A549 (cell line): ENCODE data around the gene RFX1. TPM values are rescaled to one million over a fixed set of nuclear protein-coding genes. Genes with fewer than 3 reads are reported as not detected.

Source experiments
- ATAC-seq, 2 experiments: fragments of 200-7000 bp in 1 of 2; fragments of >200 bp in 1 of 2; cut with Nextera tagmentation in 1 of 2; cut with Tn5 transposase in 1 of 2; 3 replicates each; pipeline versions ENCODE4 v1.8.0 to v1.9.1; 2018 to 2020; ENCODE audit warnings: mild to moderate bottlenecking in 1 of 2, moderate library complexity in 1 of 2
- CTCF ChIA-PET: fragments of 300-600 bp; sonication (Branson Sonifier 250); formaldehyde crosslinking; extraction: SDS; loops from one replicate; lab custom pipeline; 2021; ENCODE audit warnings: antibody characterized with exemption, inconsistent platforms; lab: Yijun Ruan, JAX
- POLR2A ChIA-PET: fragments of 350-600 bp; formaldehyde crosslinking; extraction: SDS; loops from one replicate; lab custom pipeline; 2021; ENCODE audit warnings: antibody characterized with exemption, inconsistent platforms; lab: Yijun Ruan, JAX
- DNase-seq, 2 experiments: peaks; one replicate each; pipeline versions ENCODE4 v3.0.0 to v3.0.0-alpha.2; 2011 to 2016; ENCODE audit warnings: low read depth in 1 of 2, low spot score in 1 of 2
- FAIRE-seq: peaks from 2 replicates; lab custom pipeline; 2011; peaks lifted over from hg19 to GRCh38; lab: Jason Lieb, UNC
- H3K27ac ChIP-seq, 2 experiments: fragments of >200 bp; sonication (Bioruptor Twin); formaldehyde crosslinking; 3 replicates each; pipeline ENCODE4 v1.5.1; 2016 to 2017
- H3K4me1 ChIP-seq: fragments of >200 bp; sonication (Bioruptor Twin); formaldehyde crosslinking; 3 replicates; pipeline ENCODE4 v1.6.1; 2016
- H3K4me2 ChIP-seq: fragments of >200 bp; sonication (Bioruptor Twin); formaldehyde crosslinking; 3 replicates; pipeline ENCODE4 v1.6.1; 2016
- H3K4me3 ChIP-seq: fragments of >200 bp; sonication (Bioruptor Twin); formaldehyde crosslinking; 3 replicates; pipeline ENCODE4 v1.5.1; 2016
- H3K9me3 ChIP-seq: fragments of >200 bp; sonication (Bioruptor Twin); formaldehyde crosslinking; 3 replicates; pipeline ENCODE4 v1.6.1; 2016
- ATOH8 ChIP-seq: fragments of 250-450 bp; sonication (Bioruptor Pico); IDR thresholded peaks from 2 replicates; pipeline ENCODE4 v1.5.0; 2020; ENCODE audit warnings: low read depth, mild to moderate bottlenecking, moderate library complexity
- BCL3 ChIP-seq: fragments of >200 bp; sonication (Bioruptor Twin); formaldehyde crosslinking; IDR thresholded peaks from 3 replicates; pipeline ENCODE4 v1.6.1; 2016
- CBX2 ChIP-seq: fragments of 200-600 bp; sonication (generic); IDR thresholded peaks from 2 replicates; pipeline ENCODE4 v1.6.1; 2016; ENCODE audit warnings: low read depth, mild to moderate bottlenecking, borderline replicate concordance
- CBX8 ChIP-seq: fragments of 200-600 bp; sonication (generic); IDR thresholded peaks from 2 replicates; pipeline ENCODE4 v1.6.1; 2016
- EHF ChIP-seq: fragments of 250-450 bp; sonication (Bioruptor Pico); IDR thresholded peaks from 2 replicates; pipeline ENCODE4 v1.5.0; 2020; ENCODE audit warnings: mild to moderate bottlenecking
- FOSB ChIP-seq: fragments of 250-450 bp; sonication (Bioruptor Pico); IDR thresholded peaks from 2 replicates; pipeline ENCODE4 v1.5.0; 2020; ENCODE audit warnings: mild to moderate bottlenecking, moderate library complexity
- FOSL2 ChIP-seq, 2 experiments: fragments of 450-650 bp in 1 of 2; fragments of >200 bp in 1 of 2; sonication (Bioruptor Twin) in 1 of 2; formaldehyde crosslinking; IDR thresholded peaks; 2 replicates each; pipeline versions ENCODE4 v1.5.0 to v1.6.1; 2016 to 2020; ENCODE audit warnings: mild to moderate bottlenecking in 1 of 2, moderate library complexity in 1 of 2
- GATA3 ChIP-seq: IDR thresholded peaks from 2 replicates; pipeline ENCODE4 v1.6.1; 2012; ENCODE audit warnings: borderline replicate concordance
- HDAC2 ChIP-seq: fragments of 200-600 bp; sonication (generic); IDR thresholded peaks from 2 replicates; pipeline ENCODE4 v1.6.1; 2016
- HEYL ChIP-seq: fragments of 250-450 bp; sonication (Bioruptor Pico); IDR thresholded peaks from 2 replicates; pipeline ENCODE4 v1.8.0; 2021; ENCODE audit warnings: mild to moderate bottlenecking, moderate library complexity
- HOXB13 ChIP-seq: fragments of 250-450 bp; sonication (Bioruptor Pico); IDR thresholded peaks from 2 replicates; pipeline ENCODE4 v1.5.0; 2020; ENCODE audit warnings: low read depth, mild to moderate bottlenecking, moderate library complexity
- HOXB5 ChIP-seq: fragments of 250-450 bp; sonication (Bioruptor Pico); IDR thresholded peaks from 2 replicates; pipeline ENCODE4 v1.5.0; 2020; ENCODE audit warnings: mild to moderate bottlenecking, moderate library complexity
- MAX ChIP-seq: IDR thresholded peaks from 2 replicates; pipeline ENCODE4 v1.6.1; 2012
- MAZ ChIP-seq: fragments of 150-350 bp; IDR thresholded peaks from 2 replicates; pipeline ENCODE4 v1.6.1; 2014; ENCODE audit warnings: antibody characterized with exemption, low read depth, low read length, borderline replicate concordance
- RAD21 ChIP-seq, 2 experiments: fragments of >200 bp in 1 of 2; sonication (Bioruptor Twin) in 1 of 2; formaldehyde crosslinking in 1 of 2; IDR thresholded peaks in 1 of 2; conservative IDR thresholded peaks in 1 of 2; 2 replicates in 1 of 2; 3 replicates in 1 of 2; pipeline ENCODE4 v1.6.1; 2012 to 2018; ENCODE audit warnings: inconsistent platforms in 1 of 2
- RFX5 ChIP-seq: fragments of 450-650 bp; IDR thresholded peaks from 2 replicates; pipeline ENCODE4 v1.7.1; 2014; ENCODE audit warnings: antibody characterized with exemption, mild to moderate bottlenecking, moderate library complexity
- TFCP2L1 ChIP-seq: fragments of 250-450 bp; sonication (Bioruptor Pico); IDR thresholded peaks from 2 replicates; pipeline ENCODE4 v1.5.0; 2021; ENCODE audit warnings: mild to moderate bottlenecking
- WGBS: methylation state at CpG from one replicate; pipeline ENCODE4 v1.1.6; 2017; ENCODE audit errors: missing lambda C conversion rate; 5-methylcytosine and 5-hydroxymethylcytosine counted together
- polyA plus RNA-seq, 4 experiments: library from polyadenylated mRNA; depleted of rRNA in 3 of 4; stranded (reverse); fragments of >200 nt; fragmentation: RNase III in 1 of 4; extraction: RNeasy Plus Mini Kit Qiagen cat#74134 plus additional on column Dnase treatment in 1 of 4; gene quantifications; 2 replicates in 3 of 4; 3 replicates in 1 of 4; pipeline ENCODE4 v1.2.3, GENCODE V29; 2011 to 2017
- TF ChIP-seq, protein P1 (sequence below): IDR thresholded peaks from 2 replicates; pipeline ENCODE4 v1.6.1; 2012; ENCODE audit warnings: low read depth, borderline replicate concordance
- TF ChIP-seq, protein P2 (sequence below): IDR thresholded peaks from 2 replicates; pipeline ENCODE4 v1.6.1; 2012

RFX1 gene
- polyA plus RNA-seq, 2 of the 4 experiments (the other 2 are of a cell fraction), result 0.57 to 5.4 TPM

- TF ChIP-seq MAZ, result no peak
- no peak for TF ChIP-seq CBX8
- TF ChIP-seq HEYL (CRISPR knock-in tag), result no peak
- no peak for TF ChIP-seq FOSB (CRISPR knock-in tag)
Measured at GRCh38 chr19:13938301-13939064, 67.6 kb downstream of the RFX1 start, which contains the start of gene PODNL1 (continued).

DNA sequence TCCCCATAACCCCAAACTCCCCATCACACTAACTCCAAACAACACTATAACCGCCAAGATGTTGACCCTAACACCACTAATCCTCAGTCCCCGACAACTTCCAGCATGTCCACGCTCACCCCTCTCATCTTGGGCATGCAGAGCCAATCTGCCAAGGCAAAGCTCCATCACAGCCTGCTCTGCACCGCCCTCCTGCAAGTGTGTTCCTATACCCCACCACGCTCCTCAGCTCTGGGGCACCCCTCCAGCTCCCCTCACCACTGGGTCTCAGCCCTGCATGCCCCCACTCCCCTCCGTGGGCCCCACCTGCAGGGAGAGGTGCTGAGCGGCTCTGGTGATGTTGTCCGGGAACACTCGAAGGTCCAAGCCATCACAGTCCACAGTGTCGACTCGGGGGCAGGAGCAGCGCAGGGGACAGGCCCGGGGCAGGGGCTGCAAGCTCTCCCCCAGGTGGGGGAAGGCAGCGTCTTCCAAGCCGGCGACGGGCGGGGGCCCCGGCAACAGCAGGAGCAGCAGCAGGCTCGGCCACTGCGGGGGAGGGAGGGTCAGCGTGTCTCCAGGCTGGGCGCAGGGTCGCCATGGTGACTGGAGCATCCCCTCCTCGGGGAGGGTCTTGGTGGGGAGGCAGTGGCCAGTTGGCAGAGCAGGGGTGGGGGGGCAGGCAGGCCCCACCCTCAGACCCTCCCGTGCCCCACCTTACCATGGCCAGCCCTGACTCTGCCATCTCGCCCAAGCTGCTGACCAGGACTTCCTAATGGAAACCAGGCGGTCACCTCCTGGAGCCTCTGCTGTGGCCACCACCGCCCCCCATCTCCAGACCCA, 68.4 kb downstream of the RFX1 start:
- FAIRE-seq (no peak), DNase-seq (no peak), ATAC-seq (peak; percentile 43 to 60; a peak in 4 of 6 replicates)
- Histone ChIP-seq H3K4me2 (peak overlapping the region; percentile 48), H3K9me3 (no peaks in the 10 kb centered on the region), H3K27ac (peak overlapping the region in 1 of 2 experiments; percentile 66; a peak in 3 of 6 replicates), H3K4me1 (peaks cover 8% of the 10 kb centered on the region; the same call in 1 of the 3 replicates), H3K4me3 (no peak overlapping the region)
- TF ChIP-seq EHF (no peak), ATOH8 (CRISPR knock-in tag) (no peak), HDAC2 (no peak), GATA3 (no peak), HOXB13 (CRISPR knock-in tag) (no peak), HOXB5 (CRISPR knock-in tag) (no peak), MAX (no peak), RFX5 (no peak), CBX2 (no peak)
- ChIA-PET POLR2A (interaction anchor here (0.6 kb wide), 1 partner anchor 144 kb away, joined by 8 read pairs; no protein-coding TSS in a partner anchor), CTCF (no interaction called here)
- WGBS, result 44% methylated on average over 7 of the region's 29 CpGs

GRCh38 chr19:13935765-13936510, 70.2 kb downstream of the RFX1 start:
- Histone ChIP-seq H3K4me3 (no peak overlapping the region), H3K9me3 (no peaks in the 10 kb centered on the region), H3K4me1 (peaks cover 8% of the 10 kb centered on the region; the same call in 1 of the 3 replicates), H3K4me2 (no peak overlapping the region), H3K27ac (no peak overlapping the region)
- ATAC-seq (no peak; a peak in 1 of 6 replicates), DNase-seq (no peak), FAIRE-seq (no peak)
- 94% methylated on average over 13 of the region's 22 CpGs for WGBS
- POLR2A ChIA-PET, result no interaction called here
- no peak for TF ChIP-seq BCL3
- TF ChIP-seq, protein P1, sequence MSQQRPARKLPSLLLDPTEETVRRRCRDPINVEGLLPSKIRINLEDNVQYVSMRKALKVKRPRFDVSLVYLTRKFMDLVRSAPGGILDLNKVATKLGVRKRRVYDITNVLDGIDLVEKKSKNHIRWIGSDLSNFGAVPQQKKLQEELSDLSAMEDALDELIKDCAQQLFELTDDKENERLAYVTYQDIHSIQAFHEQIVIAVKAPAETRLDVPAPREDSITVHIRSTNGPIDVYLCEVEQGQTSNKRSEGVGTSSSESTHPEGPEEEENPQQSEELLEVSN, result no peak
- TF ChIP-seq FOSL2 (IDR thresholded peaks at IDR 0.05), result no peak
- no peak for TF ChIP-seq FOSL2 (CRISPR knock-in tag; IDR thresholded peaks at IDR 0.05)
- TF ChIP-seq, protein P2, sequence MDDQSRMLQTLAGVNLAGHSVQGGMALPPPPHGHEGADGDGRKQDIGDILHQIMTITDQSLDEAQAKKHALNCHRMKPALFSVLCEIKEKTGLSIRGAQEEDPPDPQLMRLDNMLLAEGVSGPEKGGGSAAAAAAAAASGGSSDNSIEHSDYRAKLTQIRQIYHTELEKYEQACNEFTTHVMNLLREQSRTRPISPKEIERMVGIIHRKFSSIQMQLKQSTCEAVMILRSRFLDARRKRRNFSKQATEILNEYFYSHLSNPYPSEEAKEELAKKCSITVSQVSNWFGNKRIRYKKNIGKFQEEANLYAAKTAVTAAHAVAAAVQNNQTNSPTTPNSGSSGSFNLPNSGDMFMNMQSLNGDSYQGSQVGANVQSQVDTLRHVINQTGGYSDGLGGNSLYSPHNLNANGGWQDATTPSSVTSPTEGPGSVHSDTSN, result no peak
- TF ChIP-seq TFCP2L1 (CRISPR knock-in tag), result no peak
- TF ChIP-seq RAD21 (conservative IDR thresholded peaks at IDR 0.05 in 1 of 2, IDR thresholded peaks at IDR 0.05 in 1 of 2), result no peak
- TF ChIP-seq GATA3, result no peak
- CTCF ChIA-PET, result interaction anchor here (1.1 kb wide), 1 partner anchor 14 kb away, joined by 4 read pairs; no protein-coding TSS in a partner anchor
